Liver (tissue), 9 donors: Measurements from ENCODE around the gene HOXC11. TPM values are rescaled to one million over a fixed set of nuclear protein-coding genes. Genes with fewer than 3 reads are reported as not detected.

Experiments used
- DNase-seq: peaks from one replicate; pipeline ENCODE4 v3.0.0-alpha.2; 2017; ENCODE audit warnings: low spot score
- H3K27ac ChIP-seq, 2 donors: one replicate each; pipeline ENCODE4 v1.7.0; 2013; ENCODE audit warnings: inconsistent platforms in 2 of 2, low read length in 2 of 2, control low read depth in 1 of 2, low read depth in 1 of 2, mild to moderate bottlenecking in 1 of 2
- H3K27me3 ChIP-seq, 4 donors: one replicate each; pipeline versions ENCODE4 v1.6.1 to v1.7.0; 2013; ENCODE audit warnings: low read length in 3 of 4, inconsistent platforms in 1 of 4, mild to moderate bottlenecking in 1 of 4, moderate library complexity in 1 of 4; ENCODE audit not compliant: control insufficient read depth in 4 of 4, insufficient read depth in 4 of 4
- H3K36me3 ChIP-seq, 4 donors: one replicate each; pipeline versions ENCODE4 v1.6.1 to v1.7.0; 2013; ENCODE audit warnings: low read length in 3 of 4, mild to moderate bottlenecking in 3 of 4, low read depth in 1 of 4, moderate library complexity in 1 of 4; ENCODE audit not compliant: control insufficient read depth in 4 of 4, insufficient read depth in 3 of 4
- H3K4me1 ChIP-seq, 4 donors: one replicate each; pipeline versions ENCODE4 v1.6.1 to v1.7.0; 2013; ENCODE audit warnings: low read length in 3 of 4, mild to moderate bottlenecking in 3 of 4, moderate library complexity in 1 of 4; ENCODE audit not compliant: control insufficient read depth in 4 of 4, insufficient read depth in 4 of 4
- H3K4me3 ChIP-seq, 3 donors: one replicate each; pipeline versions ENCODE4 v1.6.1 to v1.7.0; 2013; ENCODE audit warnings: low read length in 3 of 3, control low read depth in 1 of 3, low read depth in 1 of 3, mild to moderate bottlenecking in 1 of 3
- H3K9ac ChIP-seq, 2 donors: one replicate each; pipeline ENCODE4 v1.7.0; 2013; ENCODE audit warnings: low read length in 2 of 2, mild to moderate bottlenecking in 2 of 2, moderate library complexity in 2 of 2, control low read depth in 1 of 2, low read depth in 1 of 2
- H3K9me3 ChIP-seq, 4 donors: one replicate each; pipeline versions ENCODE4 v1.6.1 to v1.7.0; 2013; ENCODE audit warnings: low read length in 3 of 4; ENCODE audit not compliant: control insufficient read depth in 4 of 4
- ATF3 ChIP-seq: IDR thresholded peaks from 2 replicates; pipeline ENCODE4 v1.6.1; 2016; ENCODE audit warnings: antibody characterized with exemption
- CTCF ChIP-seq: fragments of 150-350 bp; IDR thresholded peaks from 2 replicates; pipeline ENCODE4 v1.5.1; 2017; ENCODE audit warnings: improper control_type of control experiment, low read depth, low read length; ENCODE audit not compliant: missing input control
- EGR1 ChIP-seq, 2 donors: IDR thresholded peaks; 2 replicates each; pipeline ENCODE4 v1.6.1; 2016 to 2018; ENCODE audit warnings: antibody characterized with exemption in 2 of 2, low read depth in 2 of 2
- FOXA1 ChIP-seq: IDR thresholded peaks from 2 replicates; pipeline ENCODE4 v1.6.1; 2016; ENCODE audit warnings: antibody characterized with exemption
- FOXA2 ChIP-seq: IDR thresholded peaks from 2 replicates; pipeline ENCODE4 v1.6.1; 2016; ENCODE audit warnings: antibody characterized with exemption
- GABPA ChIP-seq, 2 donors: IDR thresholded peaks in 1 of 2; conservative IDR thresholded peaks in 1 of 2; 2 replicates each; pipeline ENCODE4 v1.6.1; 2016; ENCODE audit warnings: antibody characterized with exemption in 2 of 2, mild to moderate bottlenecking in 1 of 2, moderate library complexity in 1 of 2
- HNF4A ChIP-seq, 2 donors: conservative IDR thresholded peaks; 2 replicates each; pipeline ENCODE4 v1.6.1; 2016; ENCODE audit warnings: antibody characterized with exemption in 2 of 2, mild to moderate bottlenecking in 2 of 2
- HNF4G ChIP-seq: IDR thresholded peaks from 2 replicates; pipeline ENCODE4 v1.6.1; 2016; ENCODE audit warnings: antibody characterized with exemption
- JUND ChIP-seq, 2 donors: IDR thresholded peaks; 2 replicates each; pipeline ENCODE4 v1.6.1; 2016; ENCODE audit warnings: antibody characterized with exemption in 2 of 2
- MAX ChIP-seq: IDR thresholded peaks from 2 replicates; pipeline ENCODE4 v1.6.1; 2016; ENCODE audit warnings: antibody characterized with exemption
- NR2F2 ChIP-seq: IDR thresholded peaks from 2 replicates; pipeline ENCODE4 v1.6.1; 2016; ENCODE audit warnings: antibody characterized with exemption
- RAD21 ChIP-seq, 2 donors: IDR thresholded peaks; 2 replicates each; pipeline ENCODE4 v1.6.1; 2016; ENCODE audit warnings: antibody characterized with exemption in 2 of 2, mild to moderate bottlenecking in 2 of 2
- REST ChIP-seq: IDR thresholded peaks from 2 replicates; pipeline ENCODE4 v1.6.1; 2016; ENCODE audit warnings: antibody characterized with exemption, mild to moderate bottlenecking
- RXRA ChIP-seq, 2 donors: IDR thresholded peaks; 2 replicates each; pipeline ENCODE4 v1.6.1; 2017 to 2018; ENCODE audit warnings: antibody characterized with exemption in 2 of 2, mild to moderate bottlenecking in 1 of 2
- SP1 ChIP-seq: IDR thresholded peaks from 2 replicates; pipeline ENCODE4 v1.6.1; 2018; ENCODE audit warnings: antibody characterized with exemption, mild to moderate bottlenecking
- TAF1 ChIP-seq: conservative IDR thresholded peaks from 2 replicates; pipeline ENCODE4 v1.6.1; 2016; ENCODE audit warnings: antibody characterized with exemption, mild to moderate bottlenecking
- YY1 ChIP-seq: IDR thresholded peaks from 2 replicates; pipeline ENCODE4 v1.6.1; 2016; ENCODE audit warnings: antibody characterized with exemption, mild to moderate bottlenecking
- ZBTB33 ChIP-seq: IDR thresholded peaks from 2 replicates; pipeline ENCODE4 v1.6.1; 2016; ENCODE audit warnings: antibody characterized with exemption
- WGBS: extraction: QIAGEN DNeasy Blood & Tissue Kit; methylation state at CpG from one replicate; pipeline ENCODE4 v1.1.7; 2013; 5-methylcytosine and 5-hydroxymethylcytosine counted together
- polyA plus RNA-seq, 2 donors: library from polyadenylated mRNA; stranded (reverse) in 1 of 2; unstranded in 1 of 2; fragments of 200-250 nt in 1 of 2; fragments of >200 nt in 1 of 2; fragmentation: Nextera tagmentation in 1 of 2; extraction: Ambion mirVana in 1 of 2; gene quantifications; one replicate each; pipeline versions ENCODE4 v1.2.1 to v1.2.3, GENCODE V29; 2013 to 2015
- total RNA-seq, 2 donors: library from RNA; depleted of rRNA; stranded (reverse); fragments of >200 nt; gene quantifications; one replicate each; pipeline ENCODE4 v1.2.3, GENCODE V29; 2014
- donor health status: healthy.
- donor health status: healthy.
- donor health status: healthy.
- donor health status: healthy.
- donor health status: healthy.

The HOXC11 gene
- total and polyA plus RNA-seq, 4 donors, result not detected

GRCh38 chr12:53994264-53995001 lies 21.5 kb downstream of the HOXC11 start:
- no peak overlapping the region for H3K27ac ChIP-seq
- peak overlapping the region in 1 of 3 donors; percentile 61 for H3K4me3 ChIP-seq
- TF ChIP-seq TAF1 (no peak), ZBTB33 (no peak), FOXA1 (no peak), NR2F2 (no peak), EGR1 (IDR thresholded peaks at IDR 0.05; ENCODE audit: low read depth in 2 of 2) (no peak), CTCF (no peak), SP1 (no peak), YY1 (no peak), RXRA (IDR thresholded peaks at IDR 0.05) (no peak), REST (no peak), HNF4A (conservative IDR thresholded peaks at IDR 0.05) (no peak), RAD21 (IDR thresholded peaks at IDR 0.05) (no peak), MAX (no peak), HNF4G (no peak), ATF3 (no peak), JUND (IDR thresholded peaks at IDR 0.05) (no peak), FOXA2 (no peak), GABPA (IDR thresholded peaks at IDR 0.05 in 1 of 2, conservative IDR thresholded peaks at IDR 0.05 in 1 of 2) (no peak)
- H3K4me1 ChIP-seq, result peaks cover 9 to 21% (median 16%) of the 10 kb centered on the region in 4 donors
- 7% methylated on average over 60 of the region's 60 CpGs for WGBS
- H3K9me3 ChIP-seq, result no peaks in the 10 kb centered on the region
- no peak overlapping the region for H3K9ac ChIP-seq
- no peak for DNase-seq
- no peaks in the 10 kb centered on the region for H3K36me3 ChIP-seq
- H3K27me3 ChIP-seq, result peaks cover 12 to 50% (median 28%) of the 10 kb centered on the region in 4 donors
